Measurements from ENCODE around the gene SPTBN1.

The SPTBN1 gene

GRCh38 chr2:54471221-54471711, 15.1 kb downstream of the SPTBN1 start:
- 90% methylated on average over 1 of the region's 1 CpG for WGBS
- H3K27ac ChIP-seq (ENCODE audit: low read depth, low read length): no peak overlapping the region

GRCh38 chr2:54473851-54474250, 17.7 kb downstream of the SPTBN1 start:
- 93% methylated on average over 1 of the region's 1 CpG for WGBS
- no peaks in the 10 kb centered on the region for H3K27me3 ChIP-seq (ENCODE audit: insufficient read depth, low read length)
- no peaks in the 10 kb centered on the region for H3K9me3 ChIP-seq (ENCODE audit: insufficient read depth, low read depth, low read length)
- no peaks in the 10 kb centered on the region for H3K36me3 ChIP-seq (ENCODE audit: insufficient read depth, low read length)
- no peak overlapping the region for H3K4me3 ChIP-seq (ENCODE audit: low read length)
- H3K4me1 ChIP-seq (ENCODE audit: insufficient read depth, low read length): peaks cover 13% of the 10 kb centered on the region
- H3K9ac ChIP-seq (ENCODE audit: low read depth, low read length): no peak overlapping the region
- H3K27ac ChIP-seq (ENCODE audit: low read depth, low read length): no peak overlapping the region

More at GRCh38 chr2:54471221-54471711, 15.1 kb downstream of the SPTBN1 start:
- H3K36me3 ChIP-seq (ENCODE audit: insufficient read depth, low read length): no peaks in the 10 kb centered on the region
- H3K27me3 ChIP-seq (ENCODE audit: insufficient read depth, low read length): no peaks in the 10 kb centered on the region
- H3K4me1 ChIP-seq (ENCODE audit: insufficient read depth, low read length): peaks cover 13% of the 10 kb centered on the region
- H3K9ac ChIP-seq (ENCODE audit: low read depth, low read length): no peak overlapping the region
- H3K4me3 ChIP-seq (ENCODE audit: low read length): no peak overlapping the region
- no peaks in the 10 kb centered on the region for H3K9me3 ChIP-seq (ENCODE audit: insufficient read depth, low read depth, low read length)

GRCh38 chr2:54475285-54475684, 19.2 kb downstream of the SPTBN1 start:
- no peak overlapping the region for H3K9ac ChIP-seq (ENCODE audit: low read depth, low read length)
- no peak overlapping the region for H3K4me3 ChIP-seq (ENCODE audit: low read length)
- no peaks in the 10 kb centered on the region for H3K9me3 ChIP-seq (ENCODE audit: insufficient read depth, low read depth, low read length)
- H3K27me3 ChIP-seq (ENCODE audit: insufficient read depth, low read length): no peaks in the 10 kb centered on the region
- H3K4me1 ChIP-seq (ENCODE audit: insufficient read depth, low read length): peaks cover under 1% of the 10 kb centered on the region; the same call in 1 of the 2 replicates
- H3K27ac ChIP-seq (ENCODE audit: low read depth, low read length): no peak overlapping the region
- whole genome bisulfite sequencing: 96% methylated on average over 2 of the region's 3 CpGs
- no peaks in the 10 kb centered on the region for H3K36me3 ChIP-seq (ENCODE audit: insufficient read depth, low read length)

- H3K27ac ChIP-seq (ENCODE audit: low read depth, low read length): no peak overlapping the region
- no peaks in the 10 kb centered on the region for H3K4me1 ChIP-seq (ENCODE audit: insufficient read depth, low read length)
- no peak overlapping the region for H3K9ac ChIP-seq (ENCODE audit: low read depth, low read length)
- 84% methylated on average over 5 of the region's 5 CpGs for WGBS
- no peak overlapping the region for H3K4me3 ChIP-seq (ENCODE audit: low read length)
- no peaks in the 10 kb centered on the region for H3K9me3 ChIP-seq (ENCODE audit: insufficient read depth, low read depth, low read length)
- H3K36me3 ChIP-seq (ENCODE audit: insufficient read depth, low read length): no peaks in the 10 kb centered on the region
- H3K27me3 ChIP-seq (ENCODE audit: insufficient read depth, low read length): no peaks in the 10 kb centered on the region
Measured at GRCh38 chr2:54475919-54476318, 19.8 kb downstream of the SPTBN1 start.

GRCh38 chr2:54476852-54477251, 20.7 kb downstream of the SPTBN1 start:
- no peak overlapping the region for H3K9ac ChIP-seq (ENCODE audit: low read depth, low read length)
- no peak overlapping the region for H3K4me3 ChIP-seq (ENCODE audit: low read length)
- no peak overlapping the region for H3K27ac ChIP-seq (ENCODE audit: low read depth, low read length)
- H3K36me3 ChIP-seq (ENCODE audit: insufficient read depth, low read length): no peaks in the 10 kb centered on the region
- H3K9me3 ChIP-seq (ENCODE audit: insufficient read depth, low read depth, low read length): no peaks in the 10 kb centered on the region
- no peaks in the 10 kb centered on the region for H3K27me3 ChIP-seq (ENCODE audit: insufficient read depth, low read length)
- WGBS: 95% methylated on average over 2 of the region's 2 CpGs
- H3K4me1 ChIP-seq (ENCODE audit: insufficient read depth, low read length): no peaks in the 10 kb centered on the region

GRCh38 chr2:54477896-54478295, 21.8 kb downstream of the SPTBN1 start:
- Histone ChIP-seq H3K9me3 (ENCODE audit: insufficient read depth, low read depth, low read length) (no peaks in the 10 kb centered on the region), H3K4me1 (ENCODE audit: insufficient read depth, low read length) (peaks cover 6% of the 10 kb centered on the region), H3K4me3 (ENCODE audit: low read length) (no peak overlapping the region), H3K27ac (ENCODE audit: low read depth, low read length) (no peak overlapping the region), H3K27me3 (ENCODE audit: insufficient read depth, low read length) (no peaks in the 10 kb centered on the region), H3K36me3 (ENCODE audit: insufficient read depth, low read length) (no peaks in the 10 kb centered on the region), H3K9ac (ENCODE audit: low read depth, low read length) (no peak overlapping the region)
- WGBS: 91% methylated on average over 4 of the region's 4 CpGs

GRCh38 chr2:54478899-54479298, 22.8 kb downstream of the SPTBN1 start:
- no peak overlapping the region for H3K9ac ChIP-seq (ENCODE audit: low read depth, low read length)
- WGBS: no CpG with 5 or more reads among the region's 1 CpG
- H3K4me3 ChIP-seq (ENCODE audit: low read length): no peak overlapping the region
- peaks cover 12% of the 10 kb centered on the region for H3K4me1 ChIP-seq (ENCODE audit: insufficient read depth, low read length)
- H3K27ac ChIP-seq (ENCODE audit: low read depth, low read length): no peak overlapping the region
- H3K9me3 ChIP-seq (ENCODE audit: insufficient read depth, low read depth, low read length): no peaks in the 10 kb centered on the region
- no peaks in the 10 kb centered on the region for H3K36me3 ChIP-seq (ENCODE audit: insufficient read depth, low read length)
- H3K27me3 ChIP-seq (ENCODE audit: insufficient read depth, low read length): no peaks in the 10 kb centered on the region

GRCh38 chr2:54479424-54479823, 23.3 kb downstream of the SPTBN1 start:
- Histone ChIP-seq H3K4me3 (ENCODE audit: low read length) (no peak overlapping the region), H3K27ac (ENCODE audit: low read depth, low read length) (no peak overlapping the region), H3K36me3 (ENCODE audit: insufficient read depth, low read length) (no peaks in the 10 kb centered on the region), H3K9ac (ENCODE audit: low read depth, low read length) (no peak overlapping the region), H3K9me3 (ENCODE audit: insufficient read depth, low read depth, low read length) (peaks cover under 1% of the 10 kb centered on the region; the same call in 1 of the 2 replicates), H3K4me1 (ENCODE audit: insufficient read depth, low read length) (peaks cover 12% of the 10 kb centered on the region), H3K27me3 (ENCODE audit: insufficient read depth, low read length) (no peaks in the 10 kb centered on the region)
- WGBS: 95% methylated on average over 2 of the region's 2 CpGs

GRCh38 chr2:54480025-54480424, 23.9 kb downstream of the SPTBN1 start:
- Histone ChIP-seq H3K4me3 (ENCODE audit: low read length) (no peak overlapping the region), H3K27ac (ENCODE audit: low read depth, low read length) (no peak overlapping the region), H3K9me3 (ENCODE audit: insufficient read depth, low read depth, low read length) (peaks cover 6% of the 10 kb centered on the region; the same call in 1 of the 2 replicates), H3K27me3 (ENCODE audit: insufficient read depth, low read length) (no peaks in the 10 kb centered on the region), H3K36me3 (ENCODE audit: insufficient read depth, low read length) (no peaks in the 10 kb centered on the region), H3K4me1 (ENCODE audit: insufficient read depth, low read length) (peaks cover 12% of the 10 kb centered on the region), H3K9ac (ENCODE audit: low read depth, low read length) (no peak overlapping the region)
- WGBS: 96% methylated on average over 2 of the region's 2 CpGs

GRCh38 chr2:54481686-54482085, 25.6 kb downstream of the SPTBN1 start:
- no peak overlapping the region for H3K27ac ChIP-seq (ENCODE audit: low read depth, low read length)
- peaks cover 6% of the 10 kb centered on the region; the same call in 1 of the 2 replicates for H3K9me3 ChIP-seq (ENCODE audit: insufficient read depth, low read depth, low read length)
- H3K36me3 ChIP-seq (ENCODE audit: insufficient read depth, low read length): no peaks in the 10 kb centered on the region
- H3K4me1 ChIP-seq (ENCODE audit: insufficient read depth, low read length): peaks cover 12% of the 10 kb centered on the region
- 91% methylated on average over 3 of the region's 3 CpGs for WGBS
- H3K9ac ChIP-seq (ENCODE audit: low read depth, low read length): no peak overlapping the region
- H3K27me3 ChIP-seq (ENCODE audit: insufficient read depth, low read length): no peaks in the 10 kb centered on the region
- no peak overlapping the region for H3K4me3 ChIP-seq (ENCODE audit: low read length)

- 42% methylated on average over 5 of the region's 5 CpGs for WGBS
- Histone ChIP-seq H3K4me1 (ENCODE audit: insufficient read depth, low read length) (peaks cover 12% of the 10 kb centered on the region), H3K36me3 (ENCODE audit: insufficient read depth, low read length) (no peaks in the 10 kb centered on the region), H3K27me3 (ENCODE audit: insufficient read depth, low read length) (no peaks in the 10 kb centered on the region), H3K9me3 (ENCODE audit: insufficient read depth, low read depth, low read length) (peaks cover 6% of the 10 kb centered on the region; the same call in 1 of the 2 replicates), H3K9ac (ENCODE audit: low read depth, low read length) (no peak overlapping the region), H3K27ac (ENCODE audit: low read depth, low read length) (no peak overlapping the region), H3K4me3 (ENCODE audit: low read length) (no peak overlapping the region)
Measured at GRCh38 chr2:54482715-54483114, 26.6 kb downstream of the SPTBN1 start.

- Histone ChIP-seq H3K4me1 (ENCODE audit: insufficient read depth, low read length) (peaks cover 12% of the 10 kb centered on the region), H3K27ac (ENCODE audit: low read depth, low read length) (no peak overlapping the region), H3K4me3 (ENCODE audit: low read length) (no peak overlapping the region), H3K9me3 (ENCODE audit: insufficient read depth, low read depth, low read length) (peaks cover 6% of the 10 kb centered on the region; the same call in 1 of the 2 replicates), H3K27me3 (ENCODE audit: insufficient read depth, low read length) (no peaks in the 10 kb centered on the region), H3K36me3 (ENCODE audit: insufficient read depth, low read length) (no peaks in the 10 kb centered on the region), H3K9ac (ENCODE audit: low read depth, low read length) (no peak overlapping the region)
- 41% methylated on average over 5 of the region's 5 CpGs for WGBS
Measured at GRCh38 chr2:54483426-54483825, 27.3 kb downstream of the SPTBN1 start.

Measured in HUES64 (cell line).